GM21360 (cell line): Measurements from ENCODE around the gene TRERF1.

Experiments used
- ATAC-seq: cut with Tn5 transposase; IDR thresholded peaks from one replicate; pipeline ENCODE4 v1.9.1; 2021; ENCODE audit warnings: mild to moderate bottlenecking, moderate library complexity; ENCODE audit not compliant: unreplicated experiment

Gene TRERF1

DNA sequence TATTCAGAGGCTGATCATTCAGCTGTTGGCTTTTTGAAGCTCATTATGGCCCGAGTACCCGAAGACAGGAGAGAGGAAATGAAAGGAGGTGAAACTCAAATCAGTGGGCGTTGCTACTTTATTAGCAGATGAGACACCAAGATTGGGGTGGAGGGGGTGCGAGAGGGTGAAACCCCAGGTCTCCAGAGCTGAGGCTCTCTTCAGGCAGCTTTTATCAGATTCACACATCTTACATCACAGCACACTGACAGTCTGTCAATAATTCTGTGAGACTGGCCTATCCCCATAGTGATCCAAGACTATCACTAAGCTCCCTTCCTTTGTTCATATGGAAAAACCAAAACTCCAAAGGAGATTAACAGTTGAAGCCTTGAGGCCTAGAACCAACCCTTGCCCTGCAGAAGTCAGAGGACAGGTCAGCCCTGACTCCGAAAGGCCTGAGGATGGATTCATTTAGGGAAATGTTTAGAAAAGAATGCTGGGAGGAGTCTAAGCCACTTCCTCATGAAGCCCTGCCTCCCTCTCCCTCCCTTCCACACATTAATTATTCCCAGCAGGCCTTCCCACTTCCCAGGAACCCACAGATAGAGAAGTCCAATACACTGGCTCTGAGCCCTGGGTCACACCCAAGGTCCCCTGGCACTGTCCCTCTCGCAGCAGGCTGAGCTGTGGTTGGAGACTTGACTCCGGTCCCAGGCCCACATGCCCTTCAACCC, 23.2 kb downstream of the TRERF1 start:
- ATAC-seq = no peak

DNA sequence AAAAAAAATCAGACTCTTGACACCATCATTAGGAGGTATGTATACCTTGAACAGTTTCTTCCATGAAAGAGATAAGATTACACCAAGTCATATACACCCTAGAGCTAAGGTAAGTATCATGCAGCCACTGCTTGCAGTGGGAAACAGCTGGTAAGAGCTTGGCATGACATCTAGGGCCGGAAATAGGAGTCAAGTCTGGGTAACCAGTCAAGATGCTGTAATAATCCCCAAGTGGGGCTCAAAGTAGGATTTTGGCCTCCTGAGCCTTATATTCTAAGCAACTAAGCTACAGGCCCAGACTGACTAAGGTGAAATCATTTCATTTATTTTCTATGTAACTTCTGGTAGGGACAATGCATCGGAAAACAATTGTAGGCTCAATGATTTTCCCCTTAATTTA, 23.9 kb downstream of the TRERF1 start:
- ATAC-seq = no peak

DNA sequence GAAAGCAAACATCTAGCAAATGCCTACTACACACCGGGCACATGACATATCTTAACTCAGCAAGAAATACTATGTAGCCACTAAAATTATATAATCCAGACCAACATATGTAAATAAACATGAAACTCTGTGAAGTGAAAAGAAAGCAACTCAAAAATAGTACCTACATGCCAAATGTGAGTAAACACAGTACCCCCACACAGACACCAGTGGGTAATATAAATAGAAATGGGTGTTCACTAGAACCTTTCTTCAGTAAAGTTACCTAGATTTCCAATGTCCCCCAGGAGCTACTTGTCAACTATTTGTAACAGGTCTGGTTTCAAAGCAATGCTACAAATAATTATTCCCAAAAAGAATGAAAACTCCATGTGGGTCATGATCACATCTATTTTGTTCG, 25.5 kb downstream of the TRERF1 start:
- no peak for ATAC-seq

DNA sequence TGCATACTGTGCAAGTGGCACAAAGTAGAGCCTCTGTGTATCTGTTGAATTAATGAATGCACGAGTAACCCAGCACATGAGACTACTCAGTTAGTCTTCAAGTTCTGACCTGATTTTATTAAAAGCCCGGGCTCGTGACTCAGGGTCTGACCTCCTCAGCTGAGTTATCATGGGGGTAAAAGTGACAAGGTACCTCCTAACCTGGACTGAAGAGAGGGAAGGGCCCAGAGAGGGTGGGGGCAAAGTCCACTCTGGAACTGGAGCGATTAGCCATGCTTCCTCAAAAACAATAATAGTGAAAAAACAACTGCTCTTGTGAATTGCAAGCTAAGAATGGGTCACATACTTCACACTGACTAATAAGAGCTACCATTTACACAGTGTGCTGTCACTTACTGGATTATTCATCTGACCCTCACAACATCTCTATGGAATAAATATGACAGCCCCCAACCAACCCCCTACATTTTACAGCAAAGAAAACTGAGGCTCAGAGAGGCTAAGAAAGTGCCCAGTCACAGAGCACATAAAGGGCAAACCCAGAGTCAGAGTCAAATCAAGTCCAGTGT, 26.7 kb downstream of the TRERF1 start:
- ATAC-seq = no peak

DNA sequence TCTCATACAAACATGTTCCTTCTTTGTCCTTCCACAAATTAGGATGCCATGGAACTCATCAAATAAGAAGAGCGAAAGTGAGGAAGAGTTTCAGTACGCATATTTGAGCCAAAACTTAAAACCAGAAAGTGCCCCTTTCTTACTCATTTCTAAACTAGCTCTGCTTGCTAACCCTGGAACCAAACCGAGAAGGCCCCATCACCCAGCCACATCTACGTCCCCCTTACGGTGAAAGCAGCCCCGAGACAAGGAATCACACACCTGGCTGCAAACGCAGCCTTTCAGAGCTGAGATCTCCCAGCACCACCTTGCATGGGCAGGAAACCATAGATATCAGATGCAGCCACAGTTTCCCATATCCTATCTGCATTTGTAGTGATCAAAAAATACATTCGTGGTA, 28.5 kb downstream of the TRERF1 start:
- ATAC-seq = peak; percentile 70

DNA sequence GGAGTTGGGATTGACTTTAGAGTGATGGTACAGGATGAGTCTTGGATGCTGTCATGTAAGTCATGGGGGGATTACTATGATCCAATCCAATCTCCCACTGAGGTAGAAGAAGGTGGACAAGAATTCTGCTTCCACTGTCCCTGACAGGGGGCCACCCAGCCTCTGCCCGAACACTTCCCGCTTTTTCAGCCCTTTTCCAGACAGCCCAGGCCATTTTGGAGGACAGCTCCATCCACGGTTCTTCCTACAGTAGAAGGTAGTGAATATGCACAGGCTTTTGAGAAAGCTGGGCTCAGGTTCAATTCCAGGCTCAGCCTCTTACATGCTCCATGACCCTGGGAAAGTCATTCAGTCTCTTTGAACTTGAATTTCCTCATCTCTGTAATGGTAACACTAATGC, 31.0 kb downstream of the TRERF1 start:
- ATAC-seq = no peak

DNA sequence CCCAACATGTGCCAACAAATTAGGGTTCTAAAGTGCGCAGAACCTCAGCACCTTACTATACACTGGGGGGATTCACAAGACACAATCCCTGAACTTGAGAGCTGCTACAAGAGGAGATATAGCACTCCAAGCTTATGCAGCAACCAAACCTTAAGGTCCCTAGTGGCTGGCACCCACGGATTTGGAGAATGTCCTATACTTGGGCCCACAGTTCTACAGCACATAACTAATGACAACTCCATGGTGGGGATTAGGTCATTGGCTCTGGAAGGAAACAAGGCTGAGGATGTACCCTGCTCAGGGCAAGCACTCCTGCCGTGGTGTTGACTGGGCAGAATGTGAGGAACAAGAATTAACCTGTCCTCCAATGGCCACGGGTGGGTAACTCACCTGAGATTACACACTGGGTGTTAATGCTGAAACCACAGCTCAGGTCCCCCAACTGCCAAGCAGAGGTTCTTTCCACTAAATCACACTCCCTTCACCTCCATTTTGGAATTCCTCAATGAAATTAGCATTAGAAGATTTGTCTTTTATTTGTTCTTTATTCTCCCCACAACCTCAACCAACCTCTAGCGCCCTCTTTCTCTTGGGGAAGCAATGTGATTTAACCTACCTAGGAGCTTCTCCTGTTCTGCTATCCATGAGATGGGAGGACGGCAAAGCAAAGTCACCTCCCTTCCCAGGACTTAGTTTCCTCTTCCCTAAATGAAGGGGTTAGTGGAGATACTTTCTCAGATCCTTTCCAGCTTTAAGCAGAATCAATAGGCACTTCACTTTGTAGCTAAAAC, 32.0 kb downstream of the TRERF1 start:
- no peak for ATAC-seq

DNA sequence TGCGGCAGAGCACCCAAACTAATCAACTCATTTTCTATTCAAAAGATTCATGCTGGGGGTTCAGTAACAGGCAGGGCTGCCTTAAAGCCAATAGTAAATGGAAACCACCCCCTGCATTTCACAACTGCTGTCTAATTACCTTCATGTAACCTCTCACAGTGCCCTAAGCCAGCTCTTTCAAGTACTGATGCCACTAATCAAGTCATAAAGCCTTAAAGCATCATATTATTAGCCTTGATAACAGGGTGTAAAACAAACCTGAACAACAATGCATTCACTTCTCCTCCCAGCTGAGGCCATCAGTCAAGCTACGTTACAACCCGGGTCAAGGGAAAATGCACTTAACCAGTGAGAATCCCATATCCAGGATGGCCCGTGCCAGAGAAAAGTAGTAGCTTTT, 33.0 kb downstream of the TRERF1 start:
- no peak for ATAC-seq

DNA sequence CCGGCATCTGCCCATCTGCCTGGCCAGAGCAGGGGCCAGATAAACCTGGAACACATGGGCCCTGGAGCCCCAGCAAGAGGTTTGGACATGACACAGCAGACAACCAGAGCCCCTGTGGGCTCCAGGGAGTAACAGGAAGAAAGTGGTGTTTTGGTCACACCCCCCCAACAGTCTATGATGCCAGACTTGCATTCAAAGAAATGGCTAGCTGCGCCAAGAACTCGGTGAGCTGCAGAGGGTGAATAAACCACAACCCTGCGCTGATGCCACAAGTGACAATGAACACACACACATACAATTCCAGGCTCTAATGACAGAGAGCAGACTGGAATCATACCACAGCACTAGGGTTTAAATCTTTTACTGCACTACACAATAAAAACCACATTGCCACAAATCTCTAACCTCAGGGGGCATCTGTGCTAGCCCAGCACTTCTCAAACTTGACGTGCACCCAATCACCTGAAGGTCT, 34.0 kb downstream of the TRERF1 start:
- no peak for ATAC-seq

DNA sequence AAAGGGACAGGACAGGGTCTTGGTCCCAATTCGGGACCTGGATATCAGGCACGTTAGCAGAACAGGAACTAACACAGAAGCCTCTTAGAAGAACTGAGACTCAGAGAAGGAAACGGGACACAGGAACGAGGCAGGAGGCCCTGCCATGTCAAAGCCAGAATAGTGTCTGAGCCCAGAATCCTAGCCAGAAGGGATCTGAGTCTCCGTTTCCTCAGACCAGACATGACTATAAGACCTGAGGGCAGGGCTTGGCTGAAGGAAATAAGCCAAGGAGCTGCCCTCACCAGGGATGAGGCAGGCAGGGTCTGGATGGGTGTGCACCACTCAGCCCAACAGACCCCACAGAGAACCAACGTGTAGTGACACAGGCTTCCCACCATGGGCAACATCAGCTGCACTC, 40.3 kb downstream of the TRERF1 start:
- ATAC-seq = no peak

DNA sequence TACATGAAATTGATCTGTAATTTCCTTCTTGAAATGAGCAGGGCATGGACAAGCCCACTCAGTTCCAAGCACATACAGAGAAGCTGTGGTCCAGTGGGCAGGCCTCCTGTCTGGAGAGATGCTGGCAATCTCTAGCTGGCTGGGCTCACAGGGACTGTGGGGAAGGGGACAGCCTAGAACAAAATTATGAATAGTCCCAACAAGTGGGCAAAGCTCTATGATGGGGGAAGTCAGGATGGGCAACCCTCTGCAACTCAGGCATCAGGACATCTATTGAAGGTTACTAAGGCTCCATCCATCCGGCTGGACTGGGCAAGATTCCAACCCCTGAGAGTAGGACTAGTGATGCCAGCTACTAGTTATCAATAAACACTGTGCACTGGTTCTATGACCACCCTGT, 40.9 kb downstream of the TRERF1 start:
- ATAC-seq = no peak

DNA sequence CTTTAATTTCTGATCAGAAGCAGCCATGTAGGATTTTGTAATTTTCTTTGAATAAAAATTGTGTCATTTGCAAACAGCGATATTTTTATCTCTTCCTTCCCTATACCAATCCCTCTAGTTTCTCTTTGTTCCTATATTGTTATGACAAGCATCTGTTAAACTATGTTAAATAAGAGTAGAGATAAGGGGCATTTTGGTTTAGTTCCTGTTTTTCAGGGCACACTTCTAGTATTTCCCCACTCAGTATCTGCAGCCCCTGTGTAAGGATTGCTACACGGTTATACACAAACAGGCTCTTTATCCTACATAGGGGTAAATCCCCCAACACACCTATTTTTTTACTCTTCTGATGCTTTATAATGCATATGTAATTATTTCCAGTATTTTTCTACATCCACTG, 42.1 kb downstream of the TRERF1 start:
- no peak for ATAC-seq

DNA sequence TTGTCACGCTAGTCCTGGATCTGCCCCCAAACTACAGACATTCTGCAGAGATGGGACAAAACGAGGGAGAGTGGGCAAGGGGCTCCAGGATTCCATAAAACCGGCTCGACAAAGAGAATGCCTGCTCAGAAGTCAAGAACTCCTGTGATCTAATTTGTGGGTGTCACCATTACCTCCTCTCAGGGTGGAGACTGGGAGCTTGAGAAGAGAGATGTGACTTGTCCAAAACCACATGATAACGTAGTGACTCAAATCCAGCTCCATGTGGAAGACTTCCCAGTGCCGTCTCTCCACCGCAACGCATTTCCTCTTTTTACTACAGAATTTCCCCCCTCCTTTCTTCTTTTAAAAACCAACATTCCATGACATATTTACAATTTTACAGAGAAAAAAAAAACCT, 44.3 kb downstream of the TRERF1 start:
- ATAC-seq = no peak

DNA sequence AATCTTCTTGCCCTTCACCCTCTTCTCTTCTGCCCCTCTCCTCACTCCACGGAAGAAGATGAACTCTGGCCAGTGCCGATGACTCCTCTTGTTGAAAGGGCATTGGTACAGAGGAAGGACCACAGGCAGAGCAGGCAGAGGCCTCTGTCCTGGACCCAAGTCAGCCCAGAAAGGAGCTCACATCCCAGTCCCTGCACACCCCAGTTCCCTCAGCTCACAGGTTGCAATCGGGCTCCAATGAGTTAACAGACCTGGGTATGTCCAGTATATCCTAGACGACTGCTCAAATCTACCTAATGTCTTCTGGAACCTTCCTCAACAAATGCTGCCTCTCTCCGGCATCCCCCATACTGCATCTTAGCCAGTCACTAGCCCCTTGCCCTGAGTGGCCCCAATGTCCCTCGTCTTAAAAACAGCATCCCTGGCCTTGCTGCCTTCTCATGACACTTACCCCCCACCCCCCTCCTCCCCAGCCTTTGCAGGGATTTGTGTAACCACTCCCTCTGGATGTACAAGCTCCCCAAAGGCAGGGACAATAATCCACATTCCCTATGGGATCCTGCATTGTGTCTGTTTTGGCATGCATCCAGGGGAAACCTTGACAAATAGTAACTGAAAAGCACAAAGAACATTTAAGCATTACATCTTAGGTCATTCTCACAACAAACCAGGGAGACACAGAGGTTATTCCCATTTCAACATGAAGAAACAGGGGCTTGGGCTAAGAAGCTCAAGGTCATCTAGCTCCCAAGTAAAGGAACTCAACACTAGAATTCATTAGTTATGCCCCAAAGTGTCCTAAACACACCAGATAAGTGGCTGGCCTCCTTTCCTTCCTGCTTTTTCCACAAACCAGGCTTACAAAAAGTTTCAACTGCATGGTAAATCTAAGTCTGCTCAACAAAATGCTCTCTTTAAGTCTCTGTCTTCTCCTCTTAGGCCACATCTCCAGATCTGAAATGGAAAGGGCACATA, 45.1 kb downstream of the TRERF1 start:
- ATAC-seq = no peak

DNA sequence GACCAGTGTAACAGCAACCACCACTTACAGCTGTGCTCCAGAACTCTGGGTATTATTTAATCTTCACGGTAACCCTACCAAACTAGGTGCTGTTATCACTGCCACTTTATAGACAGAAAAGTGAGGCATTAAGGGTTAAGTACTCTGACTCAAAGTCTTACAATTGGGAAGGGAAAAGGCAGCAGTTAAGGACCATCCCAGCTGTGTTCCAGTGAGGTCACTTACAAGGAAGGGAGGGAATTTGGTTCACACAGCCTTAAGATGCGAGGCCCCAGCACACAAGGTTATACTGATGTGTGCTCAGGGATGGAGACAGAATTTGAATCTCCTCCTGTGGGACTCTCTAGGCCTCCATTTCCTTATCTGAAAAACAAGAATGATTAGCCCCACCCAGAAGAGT, 46.7 kb downstream of the TRERF1 start:
- no peak for ATAC-seq

DNA sequence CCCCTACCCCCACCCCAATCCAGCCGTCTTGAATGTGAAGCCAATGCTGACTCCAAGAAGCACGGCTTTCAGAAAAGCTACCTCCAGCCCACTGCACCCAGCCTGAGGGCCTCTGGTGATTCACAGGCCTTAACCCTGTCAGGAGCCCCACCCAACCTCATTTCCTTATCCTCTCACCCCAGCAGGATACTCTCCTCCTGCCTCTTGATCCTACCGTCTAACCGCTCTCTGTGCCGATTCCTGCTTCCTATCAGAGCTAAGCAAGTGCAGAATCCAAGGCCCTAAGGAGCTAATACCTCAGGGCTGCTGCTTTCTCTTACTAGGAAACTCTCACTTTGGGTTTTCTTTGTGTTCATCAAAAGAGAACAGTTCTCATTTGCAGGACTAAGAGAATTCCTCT, 47.2 kb downstream of the TRERF1 start:
- no peak for ATAC-seq

DNA sequence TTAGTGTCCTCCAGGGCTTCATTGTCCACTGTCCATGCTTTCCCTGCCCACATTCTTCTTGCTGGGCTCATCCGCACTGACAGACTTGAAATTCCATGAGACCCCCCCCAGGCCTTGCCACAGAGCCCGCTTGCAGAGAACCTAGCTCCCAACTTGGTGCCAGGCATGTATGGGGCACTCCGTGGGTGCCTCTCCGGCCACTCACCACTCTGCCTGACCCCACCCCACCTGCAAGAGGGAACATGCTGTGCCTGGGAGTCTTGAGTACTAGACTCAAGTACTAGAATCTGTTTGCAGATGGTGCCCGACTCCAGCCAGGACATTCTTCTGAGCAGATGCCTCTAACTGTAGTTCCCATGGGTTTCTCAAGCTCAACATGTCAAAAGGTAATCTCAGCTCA, 47.9 kb downstream of the TRERF1 start:
- no peak for ATAC-seq

DNA sequence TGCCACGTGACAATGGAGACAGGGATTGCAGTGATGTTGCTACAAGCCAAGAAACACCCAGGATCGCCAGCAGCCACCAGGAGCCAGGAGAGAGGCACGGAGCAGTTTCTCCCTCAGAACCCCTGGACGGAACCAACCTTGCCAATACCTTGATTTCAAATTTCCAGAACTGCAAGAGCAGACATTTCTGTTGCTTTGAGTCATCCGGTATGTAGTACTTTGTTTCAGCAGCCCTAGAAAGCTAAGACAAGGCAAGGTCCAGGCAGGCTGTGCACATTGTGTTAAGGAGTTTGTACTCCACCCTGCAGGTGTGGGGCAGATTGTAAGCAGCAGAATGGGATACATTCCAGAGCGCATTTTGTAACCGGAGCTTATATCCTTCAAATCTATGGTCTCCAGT, 48.3 kb downstream of the TRERF1 start:
- no peak for ATAC-seq

DNA sequence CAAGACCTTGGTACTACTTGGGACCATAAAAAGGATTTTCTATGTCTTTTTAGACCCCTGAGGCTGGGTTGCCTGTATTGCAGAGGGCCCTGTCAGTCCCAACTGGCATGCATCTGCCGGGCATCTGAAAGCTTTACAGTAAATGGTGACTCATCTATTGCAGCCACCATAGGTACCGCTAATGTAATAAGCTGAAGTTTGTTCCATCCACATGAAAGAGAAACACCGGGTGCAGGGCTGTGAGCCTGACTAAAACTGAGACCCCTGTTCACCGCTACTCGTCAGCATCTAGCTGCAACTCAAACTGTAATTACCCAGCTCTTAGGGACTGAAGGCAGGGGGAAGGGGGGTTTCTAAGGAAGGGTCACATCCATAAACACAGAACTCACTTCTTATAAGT, 49.5 kb downstream of the TRERF1 start:
- ATAC-seq = no peak

DNA sequence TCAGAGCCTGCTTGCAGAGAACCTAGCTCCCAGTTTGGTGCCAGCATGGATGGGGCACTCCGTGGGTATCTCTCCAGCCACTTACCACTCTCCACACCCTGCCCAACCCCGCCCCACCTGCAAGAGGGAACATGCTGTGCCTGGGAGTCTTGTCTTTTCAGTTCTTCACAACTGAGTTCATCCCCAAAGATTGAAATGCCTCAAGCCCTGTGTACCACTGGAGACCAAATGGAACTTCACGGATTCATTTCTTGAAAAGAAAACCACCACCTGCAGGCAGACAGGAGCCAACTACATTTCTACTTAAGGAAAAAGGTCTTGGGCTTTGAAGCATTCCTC, 50.1 kb downstream of the TRERF1 start:
- no peak for ATAC-seq
